Body of pancreas (tissue), 4 donors: ENCODE results near the gene DMKN. TPM values are rescaled to one million over a fixed set of nuclear protein-coding genes. Genes with fewer than 3 reads are reported as not detected.
"Not testable (repeated sequence)": the region's sequence is repeated elsewhere in the genome, so short reads cannot be mapped to it uniquely, and the experiment has no call there.

Experiments
- ATAC-seq: fragments of 150-250 bp; one replicate; pipeline ENCODE4 v1.9.1; 2016
- DNase-seq, 4 donors: peaks; one replicate each; pipeline ENCODE4 v3.0.0-alpha.2; 2019
- H3K27ac ChIP-seq, 4 donors: fragments of 200-600 bp; sonication (generic); 1 replicate in 3 of 4; 2 replicates in 1 of 4; pipeline versions ENCODE4 v1.5.1 to v1.6.1; 2016 to 2019; ENCODE audit warnings: mild to moderate bottlenecking in 1 of 4, mixed read lengths in 1 of 4, moderate library complexity in 1 of 4
- H3K27me3 ChIP-seq, 2 donors: fragments of 200-600 bp; sonication (generic); one replicate each; pipeline ENCODE4 v1.6.0; 2016; ENCODE audit warnings: mild to moderate bottlenecking in 1 of 2
- H3K36me3 ChIP-seq, 2 donors: fragments of 200-600 bp; sonication (generic); replicated peaks in 1 of 2; 2 replicates each; pipeline ENCODE4 v1.5.1; 2016; ENCODE audit warnings: low read depth in 2 of 2; ENCODE audit not compliant: insufficient read depth in 1 of 2
- H3K4me1 ChIP-seq: fragments of 200-600 bp; sonication (generic); one replicate; pipeline ENCODE4 v1.6.0; 2016
- H3K4me3 ChIP-seq, 2 donors: fragments of 200-600 bp; sonication (generic); 1 replicate in 1 of 2; 2 replicates in 1 of 2; pipeline ENCODE4 v1.5.1; 2016 to 2019
- H3K9me3 ChIP-seq, 3 donors: fragments of 200-600 bp; sonication (generic); 1 replicate in 2 of 3; 2 replicates in 1 of 3; pipeline ENCODE4 v1.5.1; 2016
- POLR2A ChIP-seq, 3 donors: fragments of 450-650 bp; IDR thresholded peaks; one replicate each; pipeline ENCODE4 v1.6.1; 2016; ENCODE audit warnings: antibody characterized with exemption in 3 of 3, mild to moderate bottlenecking in 2 of 3
- WGBS, 2 donors: methylation state at CpG; one replicate each; pipeline ENCODE4 v1.1.5; 2017; 5-methylcytosine and 5-hydroxymethylcytosine counted together
- intact Hi-C: fragments of 100-400 bp; cut with DNase I; formaldehyde crosslinking; loops from one replicate; pipeline ENCODE4 v1.15.1; 2023
- total RNA-seq, 2 donors: library from RNA; depleted of rRNA; stranded (reverse); fragments of >200 nt; gene quantifications; one replicate each; pipeline ENCODE4 v1.1.0, GENCODE V29; 2016
- TF ChIP-seq, protein P1 (sequence below), 7 experiments: fragments of 450-650 bp in 4 of 7; fragments of 200-600 bp in 3 of 7; sonication (generic) in 3 of 7; IDR thresholded peaks; one replicate each; pipeline ENCODE4 v1.5.1; 2016 to 2019; ENCODE audit warnings: antibody characterized with exemption in 7 of 7

The DMKN gene
- total RNA-seq, 2 donors from 2014 or later: 146 TPM

DNA sequence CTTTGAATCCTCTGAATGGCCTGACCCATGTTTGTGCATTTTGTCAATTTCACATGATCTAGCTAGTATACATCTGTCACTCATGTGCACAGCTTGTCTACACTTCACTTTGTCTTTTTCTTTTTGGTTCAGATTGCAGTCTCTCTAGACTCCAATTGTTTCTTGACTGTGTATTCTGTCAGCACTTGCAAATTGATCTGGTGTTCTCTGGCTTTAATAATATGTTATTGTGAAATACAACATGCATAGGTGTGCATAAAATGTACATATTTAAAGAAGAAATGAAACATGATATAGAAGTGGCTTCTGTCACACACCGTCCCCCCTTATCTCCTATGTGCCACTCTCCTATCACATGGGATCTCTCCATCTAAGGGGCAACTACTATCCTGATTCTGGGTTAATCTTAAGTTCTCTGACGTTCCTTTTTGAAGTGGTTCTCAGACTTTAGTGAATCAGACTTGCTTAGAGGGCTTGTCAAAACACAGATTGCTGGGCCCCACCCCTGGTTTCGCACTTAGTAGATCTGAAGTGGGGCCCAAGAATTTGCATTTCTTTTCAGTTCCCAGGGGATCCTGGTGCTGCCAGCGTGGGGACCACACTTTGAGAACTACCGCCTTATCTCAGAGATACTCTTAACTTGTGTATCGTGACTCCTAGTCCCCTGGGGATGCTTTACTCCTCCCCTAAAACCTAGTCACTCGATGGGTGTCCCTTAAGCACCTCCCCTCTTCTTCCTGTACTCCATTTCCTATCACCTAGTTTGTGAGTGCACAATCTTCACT is 29.0 kb downstream of the DMKN start:
- H3K27me3 ChIP-seq: no peaks in the 10 kb centered on the region
- ATAC-seq: no peak
- H3K36me3 ChIP-seq: no peaks in the 10 kb centered on the region
- intact Hi-C loops: no loop called here
- no peak overlapping the region for H3K4me3 ChIP-seq
- no peaks in the 10 kb centered on the region for H3K9me3 ChIP-seq
- H3K4me1 ChIP-seq: peaks cover 17% of the 10 kb centered on the region
- DNase-seq: no peak
- no peak overlapping the region for H3K27ac ChIP-seq
- TF ChIP-seq, protein P1, sequence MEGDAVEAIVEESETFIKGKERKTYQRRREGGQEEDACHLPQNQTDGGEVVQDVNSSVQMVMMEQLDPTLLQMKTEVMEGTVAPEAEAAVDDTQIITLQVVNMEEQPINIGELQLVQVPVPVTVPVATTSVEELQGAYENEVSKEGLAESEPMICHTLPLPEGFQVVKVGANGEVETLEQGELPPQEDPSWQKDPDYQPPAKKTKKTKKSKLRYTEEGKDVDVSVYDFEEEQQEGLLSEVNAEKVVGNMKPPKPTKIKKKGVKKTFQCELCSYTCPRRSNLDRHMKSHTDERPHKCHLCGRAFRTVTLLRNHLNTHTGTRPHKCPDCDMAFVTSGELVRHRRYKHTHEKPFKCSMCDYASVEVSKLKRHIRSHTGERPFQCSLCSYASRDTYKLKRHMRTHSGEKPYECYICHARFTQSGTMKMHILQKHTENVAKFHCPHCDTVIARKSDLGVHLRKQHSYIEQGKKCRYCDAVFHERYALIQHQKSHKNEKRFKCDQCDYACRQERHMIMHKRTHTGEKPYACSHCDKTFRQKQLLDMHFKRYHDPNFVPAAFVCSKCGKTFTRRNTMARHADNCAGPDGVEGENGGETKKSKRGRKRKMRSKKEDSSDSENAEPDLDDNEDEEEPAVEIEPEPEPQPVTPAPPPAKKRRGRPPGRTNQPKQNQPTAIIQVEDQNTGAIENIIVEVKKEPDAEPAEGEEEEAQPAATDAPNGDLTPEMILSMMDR (IDR thresholded peaks at IDR 0.05): no peak
- no peak for TF ChIP-seq POLR2A (IDR thresholded peaks at IDR 0.05)
- 72 to 88% methylated on average over 7 of the region's 7 CpGs for WGBS, 2 donors

DNA sequence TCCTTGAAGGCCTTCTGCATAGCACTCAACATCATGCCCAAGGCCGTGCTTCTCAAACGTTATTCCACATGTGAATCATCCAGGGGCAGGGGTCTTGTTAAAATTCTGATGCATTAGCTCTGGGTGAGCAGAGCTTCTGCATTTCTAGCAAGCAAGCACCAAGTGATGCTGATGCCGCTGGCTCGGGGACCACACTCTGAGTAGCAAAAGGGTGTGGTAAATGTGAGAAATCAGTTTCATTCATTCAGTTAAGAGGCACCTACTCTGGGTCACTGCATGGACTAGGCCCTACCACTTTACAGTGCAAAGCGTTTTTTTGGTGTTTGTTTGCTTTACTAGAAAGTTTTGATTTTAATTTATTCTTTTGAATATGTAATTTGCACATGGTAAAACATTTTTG is 30.4 kb downstream of the DMKN start:
- 76 to 85% methylated on average over 5 of the region's 5 CpGs for WGBS, 2 donors
- Histone ChIP-seq H3K27ac (no peak overlapping the region), H3K27me3 (no peaks in the 10 kb centered on the region), H3K36me3 (no peaks in the 10 kb centered on the region), H3K9me3 (no peaks in the 10 kb centered on the region), H3K4me1 (peaks cover 17% of the 10 kb centered on the region), H3K4me3 (no peak overlapping the region)
- TF ChIP-seq, protein P1 (IDR thresholded peaks at IDR 0.05): no peak
- TF ChIP-seq POLR2A (IDR thresholded peaks at IDR 0.05): no peak
- ATAC-seq (no peak), DNase-seq (no peak)
- intact Hi-C loops: no loop called here

DNA sequence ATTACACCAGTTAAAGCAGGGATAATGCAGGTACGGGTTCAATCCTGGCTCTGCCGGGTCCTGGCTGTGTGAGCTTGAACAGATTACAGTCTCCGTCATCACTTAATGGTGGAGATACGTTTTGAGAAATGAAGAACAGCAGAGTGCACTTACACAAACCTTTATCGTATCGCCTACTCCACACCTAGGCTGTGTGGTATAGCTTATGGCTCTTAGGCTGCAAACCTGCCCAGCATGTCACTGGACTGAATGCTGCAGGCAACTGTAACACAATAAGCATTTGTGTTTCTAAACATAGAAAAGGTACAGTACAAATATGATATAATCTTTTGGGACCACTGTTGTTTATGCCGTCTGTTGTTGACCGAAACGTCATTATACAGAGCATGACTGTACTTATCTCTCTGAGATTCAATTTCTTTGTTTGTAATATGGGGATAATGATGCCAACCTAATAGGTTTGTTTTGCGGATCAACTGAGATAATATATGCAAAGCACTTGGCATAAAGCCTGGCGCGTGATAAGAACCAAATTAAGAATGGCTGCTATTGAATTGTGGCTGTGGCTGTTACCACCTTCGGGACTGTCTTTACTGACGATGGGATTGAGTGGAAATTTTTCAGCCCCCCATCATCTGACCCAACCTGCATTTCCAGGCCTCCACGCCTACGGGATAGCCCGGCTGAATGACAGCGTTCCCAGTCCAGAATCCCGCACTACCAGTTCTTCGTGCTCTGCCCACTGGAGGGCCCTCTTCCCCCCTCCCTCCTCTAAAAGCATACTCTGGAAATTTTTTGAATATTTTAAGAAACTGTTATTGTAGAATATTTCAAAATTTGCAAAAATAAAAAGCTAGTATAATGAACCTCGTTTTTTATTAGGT is 34.4 kb downstream of the DMKN start:
- intact Hi-C loops: no loop called here
- Histone ChIP-seq H3K9me3 (no peaks in the 10 kb centered on the region), H3K27me3 (no peaks in the 10 kb centered on the region), H3K36me3 (no peaks in the 10 kb centered on the region), H3K4me3 (no peak overlapping the region), H3K4me1 (no peaks in the 10 kb centered on the region), H3K27ac (no peak overlapping the region)
- DNase-seq (peak in 1 of 4 donors; percentile 35), ATAC-seq (no peak)
- TF ChIP-seq, protein P1 (IDR thresholded peaks at IDR 0.05): peak in 2 of 7 experiments; percentile 10 to 15
- no peak for TF ChIP-seq POLR2A (IDR thresholded peaks at IDR 0.05)
- WGBS, 2 donors: 48 to 52% methylated on average over 21 of the region's 21 CpGs

DNA sequence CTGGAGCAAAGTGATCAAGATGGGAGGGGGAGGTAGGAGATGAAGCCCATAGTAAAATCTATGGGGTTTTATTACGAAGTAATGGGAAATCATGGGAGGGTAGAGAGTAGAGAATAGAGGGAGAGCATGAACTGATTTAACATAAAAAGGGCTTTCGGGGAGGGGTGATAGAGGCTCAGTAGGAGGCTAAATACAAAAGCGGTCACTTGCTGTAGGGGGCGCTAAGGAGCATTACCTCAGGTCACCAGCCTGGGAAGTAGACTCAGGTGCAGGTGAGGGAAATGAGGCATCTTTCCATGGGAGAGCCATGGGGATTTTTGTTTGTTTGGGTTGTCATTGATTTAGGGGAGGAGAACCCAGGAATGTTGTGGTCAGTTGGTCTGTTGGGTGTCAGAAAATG is 37.3 kb downstream of the DMKN start:
- DNase-seq (no peak), ATAC-seq (no peak)
- TF ChIP-seq, protein P1 (IDR thresholded peaks at IDR 0.05): peak in 2 of 7 experiments; percentile 10 to 12
- no peak for TF ChIP-seq POLR2A (IDR thresholded peaks at IDR 0.05)
- intact Hi-C loops: no loop called here
- H3K4me3 ChIP-seq: no peak overlapping the region
- no peaks in the 10 kb centered on the region for H3K27me3 ChIP-seq
- 53 to 55% methylated on average over 4 of the region's 4 CpGs for WGBS, 2 donors
- H3K36me3 ChIP-seq: no peaks in the 10 kb centered on the region
- H3K9me3 ChIP-seq: no peaks in the 10 kb centered on the region
- H3K27ac ChIP-seq: no peak overlapping the region
- H3K4me1 ChIP-seq: no peaks in the 10 kb centered on the region

DNA sequence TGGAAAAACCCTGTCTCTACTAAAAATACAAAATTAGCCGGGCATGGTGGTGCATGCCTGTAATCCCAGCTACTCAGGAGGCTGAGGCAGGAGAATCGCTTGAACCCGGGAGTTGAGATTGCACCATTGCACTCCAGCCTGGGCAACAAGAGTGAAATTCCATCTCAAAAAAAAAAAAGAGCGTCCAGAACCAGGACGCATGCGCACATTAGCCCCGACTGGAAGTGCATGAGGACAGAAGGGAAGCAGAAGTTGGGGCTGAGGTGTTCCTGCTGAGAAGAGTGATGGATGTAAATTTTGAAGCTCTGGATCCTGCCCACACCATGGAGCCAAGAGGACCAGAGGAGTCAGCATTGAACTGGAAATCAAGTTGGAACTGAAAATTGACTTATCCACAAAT is 38.9 kb downstream of the DMKN start:
- H3K27ac ChIP-seq, H3K27me3 ChIP-seq, DNase-seq, H3K9me3 ChIP-seq, H3K4me1 ChIP-seq, ATAC-seq, H3K4me3 ChIP-seq, H3K36me3 ChIP-seq: not testable (repeated sequence)
- intact Hi-C loops: loop anchor here (5.0 kb wide), 2 partner anchors 57 to 127 kb away; partner anchors contain the start of gene FFAR1
- 90 to 93% methylated on average over 7 of the region's 7 CpGs for WGBS, 2 donors
